ENCODE measurements around the gene ITPKA.

GRCh38 chr15:41483115-41483514, 10.6 kb upstream of the ITPKA start:
- TF ChIP-seq TBX3 (IDR thresholded peaks at IDR 0.05; ENCODE audit: borderline replicate concordance) (no peak), CREB1 (IDR thresholded peaks at IDR 0.05) (no peak), CREB1 (CRISPR knock-in tag; IDR thresholded peaks at IDR 0.05) (no peak), MTF1 (CRISPR knock-in tag; IDR thresholded peaks at IDR 0.05) (no peak), CBX2 (IDR thresholded peaks at IDR 0.05; ENCODE audit: low read depth, low read length) (no peak), CBX2 (CRISPR knock-in tag; IDR thresholded peaks at IDR 0.05; ENCODE audit: low read depth) (no peak), SALL2 (CRISPR knock-in tag; IDR thresholded peaks at IDR 0.05) (no peak), ATF1 (CRISPR knock-in tag; IDR thresholded peaks at IDR 0.05) (no peak), BRF2 (CRISPR knock-in tag; IDR thresholded peaks at IDR 0.05) (no peak), PBX3 (CRISPR knock-in tag; IDR thresholded peaks at IDR 0.05; ENCODE audit: borderline replicate concordance) (no peak)
